ENCODE measurements around the gene GJA1.

GJA1 gene

DNA sequence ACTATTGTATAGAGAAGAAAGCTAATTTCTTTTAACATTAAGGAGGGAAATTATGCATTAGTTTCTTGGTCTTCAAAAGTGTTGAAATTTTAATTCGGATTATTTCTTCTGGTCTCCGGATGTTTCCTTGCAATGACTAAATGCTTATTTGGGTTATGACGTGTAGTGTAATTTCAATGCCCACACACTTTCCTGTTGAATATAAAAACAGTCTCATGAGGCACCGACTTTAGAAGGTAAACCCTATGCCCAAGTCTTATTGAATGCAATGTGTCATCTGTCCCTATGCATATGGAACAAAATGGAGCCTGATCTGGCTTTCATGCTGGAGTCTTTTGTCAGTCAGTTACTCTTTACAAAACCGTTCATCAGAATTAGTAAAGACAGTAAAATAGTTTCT, 17.7 kb downstream of the GJA1 start:
- Histone ChIP-seq H3K36me3 (ENCODE audit: control insufficient read depth in 1 of 2, insufficient read depth in 2 of 2, low read length in 2 of 2) (no peaks in the 10 kb centered on the region), H3K4me1 (ENCODE audit: control insufficient read depth in 1 of 2, insufficient read depth in 2 of 2, low read length in 2 of 2) (no peaks in the 10 kb centered on the region), H3K4me3 (ENCODE audit: low read depth in 1 of 2, low read length in 2 of 2) (no peak overlapping the region), H3K27me3 (ENCODE audit: low read depth, low read length) (no peaks in the 10 kb centered on the region), H3K27ac (ENCODE audit: low read length) (no peak overlapping the region), H3K9me3 (ENCODE audit: control insufficient read depth in 1 of 2, low read length in 2 of 2) (no peaks in the 10 kb centered on the region)

DNA sequence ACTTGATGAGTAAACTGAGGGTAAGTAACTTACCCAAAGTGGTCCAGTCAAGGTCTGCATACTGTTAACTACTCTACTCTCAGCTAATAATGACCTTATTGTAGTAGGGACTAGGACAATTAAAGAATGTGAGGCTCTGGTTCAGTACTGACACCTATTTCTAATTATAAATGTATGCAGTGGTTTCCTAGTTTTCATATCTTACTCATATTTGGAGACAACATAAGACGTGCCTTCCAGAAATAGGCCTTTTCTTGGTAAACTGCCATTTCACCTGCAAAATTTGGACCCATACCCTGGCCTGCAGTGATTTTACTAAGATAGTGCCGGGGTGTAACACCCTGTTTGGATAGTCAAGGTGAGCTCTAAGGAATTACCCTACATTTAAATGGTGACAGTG, 24.7 kb downstream of the GJA1 start:
- Histone ChIP-seq H3K9me3 (ENCODE audit: control insufficient read depth in 1 of 2, low read length in 2 of 2) (no peaks in the 10 kb centered on the region), H3K4me3 (ENCODE audit: low read depth in 1 of 2, low read length in 2 of 2) (no peak overlapping the region), H3K4me1 (ENCODE audit: control insufficient read depth in 1 of 2, insufficient read depth in 2 of 2, low read length in 2 of 2) (no peaks in the 10 kb centered on the region), H3K27me3 (ENCODE audit: low read depth, low read length) (no peaks in the 10 kb centered on the region), H3K27ac (ENCODE audit: low read length) (no peak overlapping the region), H3K36me3 (ENCODE audit: control insufficient read depth in 1 of 2, insufficient read depth in 2 of 2, low read length in 2 of 2) (no peaks in the 10 kb centered on the region)

DNA sequence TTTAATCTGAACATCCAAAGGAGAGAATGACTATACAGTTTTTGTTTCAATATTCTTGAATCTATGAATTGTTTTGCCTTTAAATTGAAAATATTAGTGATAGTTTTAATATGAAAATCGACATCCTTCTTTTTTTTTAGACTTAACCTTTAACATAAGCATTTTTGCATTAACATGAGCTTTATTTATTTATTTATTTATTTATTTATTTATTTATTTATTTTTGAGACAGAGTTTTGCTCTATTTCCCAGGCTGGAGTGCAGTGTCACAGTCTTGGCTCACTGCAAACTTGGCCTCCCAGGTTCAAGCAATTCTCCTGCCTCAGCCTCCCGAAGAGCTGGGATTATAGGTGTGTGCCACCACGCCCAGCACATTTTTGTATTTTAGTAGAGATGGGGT, 27.6 kb downstream of the GJA1 start:
- Histone ChIP-seq H3K4me1 (ENCODE audit: control insufficient read depth in 1 of 2, insufficient read depth in 2 of 2, low read length in 2 of 2) (no peaks in the 10 kb centered on the region), H3K4me3 (ENCODE audit: low read depth in 1 of 2, low read length in 2 of 2) (no peak overlapping the region), H3K27me3 (ENCODE audit: low read depth, low read length) (no peaks in the 10 kb centered on the region), H3K36me3 (ENCODE audit: control insufficient read depth in 1 of 2, insufficient read depth in 2 of 2, low read length in 2 of 2) (no peaks in the 10 kb centered on the region), H3K27ac (ENCODE audit: low read length) (no peak overlapping the region), H3K9me3 (ENCODE audit: control insufficient read depth in 1 of 2, low read length in 2 of 2) (no peaks in the 10 kb centered on the region)

DNA sequence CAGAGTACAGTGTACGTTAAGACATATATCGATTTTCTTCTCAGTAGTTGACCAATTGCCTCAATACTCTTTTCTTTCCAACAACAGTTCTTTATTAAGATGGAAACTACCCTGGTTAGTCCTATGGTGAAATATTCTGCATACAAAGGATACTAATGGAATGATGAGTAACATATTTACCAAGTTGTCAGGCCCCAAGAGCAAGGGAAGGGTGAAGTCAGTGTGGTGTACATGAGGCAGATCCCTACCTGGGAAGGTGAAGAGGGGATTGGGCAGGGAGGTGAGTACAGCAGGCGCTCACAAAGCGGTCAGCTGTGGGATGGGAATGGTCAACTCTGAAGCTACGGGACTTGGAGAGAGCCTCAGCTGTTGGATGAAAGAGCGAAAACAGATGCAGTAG, 29.7 kb downstream of the GJA1 start:
- H3K36me3 ChIP-seq (ENCODE audit: control insufficient read depth in 1 of 2, insufficient read depth in 2 of 2, low read length in 2 of 2), result no peaks in the 10 kb centered on the region
- H3K27me3 ChIP-seq (ENCODE audit: low read depth, low read length), result no peaks in the 10 kb centered on the region
- no peaks in the 10 kb centered on the region for H3K9me3 ChIP-seq (ENCODE audit: control insufficient read depth in 1 of 2, low read length in 2 of 2)
- no peaks in the 10 kb centered on the region for H3K4me1 ChIP-seq (ENCODE audit: control insufficient read depth in 1 of 2, insufficient read depth in 2 of 2, low read length in 2 of 2)
- no peak overlapping the region for H3K27ac ChIP-seq (ENCODE audit: low read length)
- no peak overlapping the region for H3K4me3 ChIP-seq (ENCODE audit: low read depth in 1 of 2, low read length in 2 of 2)

DNA sequence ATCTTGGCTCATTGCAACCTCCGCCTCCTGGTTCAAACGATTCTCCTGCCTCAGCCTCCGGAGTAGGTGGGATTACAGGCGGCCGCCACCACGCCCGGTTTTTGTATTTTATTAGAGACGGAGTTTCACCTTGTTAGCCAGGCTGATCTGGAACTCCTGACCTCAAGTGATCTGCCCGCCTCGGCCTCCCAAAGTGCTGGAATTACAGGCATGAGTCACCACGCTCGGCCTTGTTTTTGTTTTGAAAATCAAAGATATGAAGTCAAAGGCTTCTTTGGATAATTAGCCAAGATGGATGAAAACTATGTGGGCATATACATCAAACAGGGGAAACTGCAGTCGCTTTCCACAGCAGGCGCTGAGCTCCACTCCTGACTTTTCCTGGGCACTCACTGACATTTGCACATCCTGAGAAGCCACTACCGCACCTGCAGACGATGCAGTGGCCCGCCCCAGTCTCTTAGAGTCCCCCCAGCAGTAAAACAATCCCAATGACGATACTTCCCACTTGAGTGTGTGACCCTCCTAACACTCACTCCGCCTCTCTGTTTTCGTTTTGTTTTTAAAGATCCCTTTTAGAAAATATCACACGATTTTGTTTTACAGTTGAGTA, 44.1 kb downstream of the GJA1 start:
- no peaks in the 10 kb centered on the region for H3K4me1 ChIP-seq (ENCODE audit: control insufficient read depth in 1 of 2, insufficient read depth in 2 of 2, low read length in 2 of 2)
- H3K4me3 ChIP-seq (ENCODE audit: low read depth in 1 of 2, low read length in 2 of 2), result no peak overlapping the region
- no peaks in the 10 kb centered on the region for H3K27me3 ChIP-seq (ENCODE audit: low read depth, low read length)
- no peaks in the 10 kb centered on the region for H3K9me3 ChIP-seq (ENCODE audit: control insufficient read depth in 1 of 2, low read length in 2 of 2)
- H3K36me3 ChIP-seq (ENCODE audit: control insufficient read depth in 1 of 2, insufficient read depth in 2 of 2, low read length in 2 of 2), result no peaks in the 10 kb centered on the region
- no peak overlapping the region for H3K27ac ChIP-seq (ENCODE audit: low read length)

DNA sequence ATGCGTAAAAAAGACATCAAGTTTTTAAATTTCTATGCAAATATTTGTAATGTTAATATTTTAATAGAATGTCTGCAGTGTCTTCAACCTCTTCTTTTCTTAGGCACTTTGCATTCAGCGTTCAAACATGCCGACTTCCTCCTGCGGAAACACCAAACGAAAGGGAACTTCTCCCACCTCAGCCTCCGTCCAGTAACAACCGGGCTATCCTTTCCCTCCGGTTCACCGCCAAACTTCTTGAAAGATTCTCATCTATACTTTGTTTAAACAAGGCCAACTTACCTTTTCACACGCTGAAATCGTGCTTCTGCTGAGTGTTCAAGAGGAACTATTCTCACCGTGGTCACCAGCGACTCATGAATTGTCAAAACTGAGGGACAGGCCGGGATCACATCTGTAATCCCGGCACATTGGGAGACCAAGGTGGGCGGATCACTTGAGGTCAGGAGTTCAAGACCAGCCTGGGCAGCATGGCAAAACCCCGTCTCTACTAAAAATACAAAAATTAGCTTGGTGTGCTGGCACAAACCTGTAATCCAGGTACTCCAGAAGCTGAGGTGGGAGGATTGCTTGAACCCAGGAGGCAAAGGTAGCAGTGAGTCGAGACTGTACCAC, 44.8 kb downstream of the GJA1 start:
- no peak overlapping the region for H3K27ac ChIP-seq (ENCODE audit: low read length)
- no peaks in the 10 kb centered on the region for H3K4me1 ChIP-seq (ENCODE audit: control insufficient read depth in 1 of 2, insufficient read depth in 2 of 2, low read length in 2 of 2)
- no peaks in the 10 kb centered on the region for H3K36me3 ChIP-seq (ENCODE audit: control insufficient read depth in 1 of 2, insufficient read depth in 2 of 2, low read length in 2 of 2)

DNA sequence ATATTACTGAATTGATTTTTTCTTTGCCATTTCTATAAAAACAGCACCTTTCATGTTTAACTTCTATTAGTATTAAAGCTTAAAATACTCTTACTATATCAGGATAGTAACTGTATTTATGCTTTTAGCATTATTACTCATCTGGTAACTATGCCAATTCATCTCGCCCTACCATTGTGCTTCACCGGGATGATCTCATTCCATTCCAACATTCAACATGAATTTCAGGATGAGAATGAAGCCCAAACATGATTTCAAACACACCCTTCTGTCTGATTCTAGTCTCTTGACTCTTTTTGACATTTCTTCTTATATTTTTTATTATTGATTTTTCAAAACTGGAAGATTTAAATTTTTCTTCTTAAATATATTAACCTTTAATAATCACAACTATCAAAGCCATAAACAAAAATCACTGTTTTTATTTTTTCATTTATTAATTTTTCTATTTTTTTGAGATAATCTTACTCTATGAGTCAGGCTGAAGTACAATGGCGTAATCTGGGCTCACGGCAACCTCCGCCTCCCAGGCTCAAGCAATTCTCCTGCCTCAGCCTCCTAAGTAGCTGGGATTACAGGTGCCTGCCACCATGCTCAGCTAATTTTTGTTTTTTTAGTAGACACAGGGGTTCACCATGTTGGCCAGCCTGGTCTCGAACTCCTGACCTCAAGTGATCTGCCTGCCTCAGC, 46.7 kb downstream of the GJA1 start:
- H3K27me3 ChIP-seq (ENCODE audit: low read depth, low read length), result no peaks in the 10 kb centered on the region
- H3K27ac ChIP-seq (ENCODE audit: low read length), result no peak overlapping the region
- H3K36me3 ChIP-seq (ENCODE audit: control insufficient read depth in 1 of 2, insufficient read depth in 2 of 2, low read length in 2 of 2), result no peaks in the 10 kb centered on the region
- H3K4me3 ChIP-seq (ENCODE audit: low read depth in 1 of 2, low read length in 2 of 2), result no peak overlapping the region
- H3K9me3 ChIP-seq (ENCODE audit: control insufficient read depth in 1 of 2, low read length in 2 of 2), result no peaks in the 10 kb centered on the region
- H3K4me1 ChIP-seq (ENCODE audit: control insufficient read depth in 1 of 2, insufficient read depth in 2 of 2, low read length in 2 of 2), result no peaks in the 10 kb centered on the region

More for the DNA sequence above, 44.8 kb downstream of the GJA1 start:
- Histone ChIP-seq H3K27me3 (ENCODE audit: low read depth, low read length) (no peaks in the 10 kb centered on the region), H3K4me3 (ENCODE audit: low read depth in 1 of 2, low read length in 2 of 2) (no peak overlapping the region), H3K9me3 (ENCODE audit: control insufficient read depth in 1 of 2, low read length in 2 of 2) (no peaks in the 10 kb centered on the region)

DNA sequence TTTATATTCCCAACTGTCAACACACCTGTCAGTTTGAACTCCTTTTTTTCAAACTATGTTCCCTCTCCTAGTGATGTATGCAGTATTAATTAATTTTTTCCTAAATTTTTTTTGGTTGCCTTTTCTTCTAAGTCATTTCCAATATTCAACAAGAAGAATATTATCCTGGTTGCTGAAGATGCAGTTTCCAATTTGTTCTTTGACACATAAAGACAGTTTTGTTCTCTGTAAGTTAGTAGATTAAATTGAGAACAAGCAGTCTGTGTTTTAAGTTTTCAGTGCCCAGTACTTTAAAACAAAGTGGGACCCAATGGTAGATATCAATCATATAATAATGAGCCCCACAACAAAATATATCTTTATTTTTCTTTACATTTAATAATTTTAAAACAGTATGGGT, 47.3 kb downstream of the GJA1 start:
- no peak overlapping the region for H3K27ac ChIP-seq (ENCODE audit: low read length)
- no peaks in the 10 kb centered on the region for H3K36me3 ChIP-seq (ENCODE audit: control insufficient read depth in 1 of 2, insufficient read depth in 2 of 2, low read length in 2 of 2)
- H3K27me3 ChIP-seq (ENCODE audit: low read depth, low read length), result no peaks in the 10 kb centered on the region
- H3K4me3 ChIP-seq (ENCODE audit: low read depth in 1 of 2, low read length in 2 of 2), result no peak overlapping the region
- H3K4me1 ChIP-seq (ENCODE audit: control insufficient read depth in 1 of 2, insufficient read depth in 2 of 2, low read length in 2 of 2), result no peaks in the 10 kb centered on the region
- no peaks in the 10 kb centered on the region for H3K9me3 ChIP-seq (ENCODE audit: control insufficient read depth in 1 of 2, low read length in 2 of 2)

DNA sequence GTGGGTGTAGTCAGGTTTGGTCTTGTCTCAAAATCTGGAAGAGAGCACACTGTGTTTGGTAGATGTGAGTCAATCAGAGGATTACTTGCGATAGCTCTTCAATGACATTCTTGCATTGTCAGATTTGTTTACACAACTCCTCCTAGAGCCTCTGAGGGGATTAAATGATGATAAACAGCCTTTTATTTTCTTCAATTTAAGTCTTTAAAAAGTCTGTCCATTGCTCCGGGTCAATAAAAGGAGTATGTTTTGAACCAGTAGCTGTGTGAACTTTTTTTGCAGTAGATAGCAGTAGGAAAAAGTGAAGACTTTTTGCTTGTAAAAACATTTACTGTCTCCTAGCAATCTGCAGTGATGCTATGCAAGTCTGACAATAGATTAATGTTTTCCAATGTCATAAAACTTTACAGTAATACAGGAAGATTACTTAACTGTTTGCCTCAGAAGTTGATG, 49.9 kb downstream of the GJA1 start:
- no peak overlapping the region for H3K4me3 ChIP-seq (ENCODE audit: low read depth in 1 of 2, low read length in 2 of 2)
- no peaks in the 10 kb centered on the region for H3K4me1 ChIP-seq (ENCODE audit: control insufficient read depth in 1 of 2, insufficient read depth in 2 of 2, low read length in 2 of 2)
- H3K9me3 ChIP-seq (ENCODE audit: control insufficient read depth in 1 of 2, low read length in 2 of 2), result no peaks in the 10 kb centered on the region
- H3K27me3 ChIP-seq (ENCODE audit: low read depth, low read length), result no peaks in the 10 kb centered on the region
- H3K36me3 ChIP-seq (ENCODE audit: control insufficient read depth in 1 of 2, insufficient read depth in 2 of 2, low read length in 2 of 2), result no peaks in the 10 kb centered on the region
- no peak overlapping the region for H3K27ac ChIP-seq (ENCODE audit: low read length)

DNA sequence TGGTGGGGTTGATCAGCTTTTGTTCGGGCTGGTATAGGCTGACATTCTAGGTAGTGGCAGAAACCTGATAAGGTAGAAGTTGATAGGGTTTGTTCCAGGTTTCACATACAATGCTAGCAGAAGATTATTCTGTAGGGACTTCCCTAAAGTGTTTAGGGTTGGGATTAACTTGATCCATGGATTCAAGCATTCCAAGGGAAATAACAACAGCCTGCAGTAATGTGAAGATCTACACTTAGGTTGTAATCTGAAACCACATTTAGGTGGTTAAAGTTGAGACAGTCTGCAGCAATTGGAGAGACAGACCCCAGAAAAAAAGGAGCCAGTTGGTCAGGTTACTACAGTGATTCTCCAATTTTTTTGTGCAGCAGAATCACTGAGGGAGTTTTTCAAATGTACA, 56.1 kb downstream of the GJA1 start:
- Histone ChIP-seq H3K9me3 (ENCODE audit: control insufficient read depth in 1 of 2, low read length in 2 of 2) (no peaks in the 10 kb centered on the region), H3K36me3 (ENCODE audit: control insufficient read depth in 1 of 2, insufficient read depth in 2 of 2, low read length in 2 of 2) (no peaks in the 10 kb centered on the region), H3K4me3 (ENCODE audit: low read depth in 1 of 2, low read length in 2 of 2) (no peak overlapping the region), H3K27me3 (ENCODE audit: low read depth, low read length) (no peaks in the 10 kb centered on the region), H3K27ac (ENCODE audit: low read length) (no peak overlapping the region), H3K4me1 (ENCODE audit: control insufficient read depth in 1 of 2, insufficient read depth in 2 of 2, low read length in 2 of 2) (no peaks in the 10 kb centered on the region)

DNA sequence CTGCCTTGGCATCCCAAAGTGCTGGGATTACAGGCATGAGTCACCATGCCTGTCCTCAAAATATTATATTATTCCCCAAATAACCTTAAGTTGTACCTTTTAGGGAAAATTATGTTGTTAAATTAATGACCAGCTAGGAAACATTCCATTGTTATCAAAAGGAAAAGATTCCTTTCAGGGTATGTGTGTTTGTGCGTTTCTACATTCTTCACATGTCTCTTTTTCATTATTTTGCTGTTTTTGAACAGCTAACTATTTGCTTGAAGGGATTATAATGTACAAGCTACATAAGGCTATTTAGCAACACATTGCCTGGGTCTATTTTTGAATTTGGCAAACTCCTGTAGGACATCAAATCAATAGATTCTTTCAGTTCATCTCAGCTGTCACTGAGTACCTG, 57.1 kb downstream of the GJA1 start:
- H3K27me3 ChIP-seq (ENCODE audit: low read depth, low read length), result no peaks in the 10 kb centered on the region
- no peaks in the 10 kb centered on the region for H3K9me3 ChIP-seq (ENCODE audit: control insufficient read depth in 1 of 2, low read length in 2 of 2)
- no peak overlapping the region for H3K4me3 ChIP-seq (ENCODE audit: low read depth in 1 of 2, low read length in 2 of 2)
- H3K27ac ChIP-seq (ENCODE audit: low read length), result no peak overlapping the region
- H3K36me3 ChIP-seq (ENCODE audit: control insufficient read depth in 1 of 2, insufficient read depth in 2 of 2, low read length in 2 of 2), result no peaks in the 10 kb centered on the region
- H3K4me1 ChIP-seq (ENCODE audit: control insufficient read depth in 1 of 2, insufficient read depth in 2 of 2, low read length in 2 of 2), result no peaks in the 10 kb centered on the region

Measured in muscle layer of duodenum (tissue), 2 donors.